ENCODE results near the gene UCMA. TPM values are rescaled to one million over a fixed set of nuclear protein-coding genes. Genes with fewer than 3 reads are reported as not detected.
"Not testable (repeated sequence)": the region's sequence is repeated elsewhere in the genome, so short reads cannot be mapped to it uniquely, and the experiment has no call there.

UCMA gene
- total RNA-seq, 2 experiments from 2014 or later = not detected

DNA sequence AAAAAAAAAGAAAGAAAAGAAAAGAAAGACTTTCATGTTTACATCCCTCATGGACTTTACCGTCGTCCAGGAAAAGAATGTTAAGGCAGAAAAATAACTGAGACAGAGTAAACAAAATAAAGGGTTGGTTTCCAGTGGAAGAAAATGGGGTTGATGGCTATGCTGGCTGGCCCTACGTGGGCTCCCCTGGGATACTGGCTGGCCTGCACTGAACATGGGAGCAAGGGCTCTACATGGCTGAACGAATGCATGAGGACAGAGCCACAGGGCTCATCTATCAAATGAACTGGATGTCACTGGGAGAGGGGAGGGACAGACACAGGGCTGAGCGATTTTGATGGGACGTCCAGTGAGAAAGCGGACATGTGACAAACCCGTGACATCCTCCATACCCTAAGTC is 2.5 kb upstream of the UCMA start:
- ChIA-PET POLR2A (interaction anchor here (0.6 to 0.7 kb wide), 3 partner anchors 49 to 1299 kb away, joined by 4 to 5 read pairs (median 4); no protein-coding TSS in a partner anchor), CTCF (ENCODE audit: unreplicated experiment) (no interaction called here)
- Histone ChIP-seq H2AFZ (ENCODE audit: low read length) (no peak overlapping the region), H3K79me2 (ENCODE audit: insufficient read depth, low read depth, low read length) (no peaks in the 10 kb centered on the region), H3K4me1 (ENCODE audit: insufficient read depth, low read length, poor library complexity, severe bottlenecking) (no peaks in the 10 kb centered on the region), H3K4me3 (ENCODE audit: low read depth, low read length, poor library complexity, severe bottlenecking) (no peak overlapping the region), H3K27ac (ENCODE audit: low read depth, low read length, poor library complexity, severe bottlenecking) (no peak overlapping the region), H3K9me2 (ENCODE audit: insufficient read depth, low read length) (no peaks in the 10 kb centered on the region), H4K20me1 (ENCODE audit: insufficient read depth, low read length) (no peaks in the 10 kb centered on the region), H3K9me3 (ENCODE audit: low read length) (no peaks in the 10 kb centered on the region), H3K4me2 (ENCODE audit: low read length) (no peak overlapping the region), H3K36me3 (ENCODE audit: insufficient read depth, low read length) (no peaks in the 10 kb centered on the region)
- intact Hi-C loops (cut with micrococcal nuclease; ENCODE audit: unreplicated experiment) = no loop called here
- no peak for TF ChIP-seq EZH2phosphoT487 (IDR thresholded peaks at IDR 0.05; ENCODE audit: borderline replicate concordance, low read depth, low read length)
- TF ChIP-seq, protein P1, sequence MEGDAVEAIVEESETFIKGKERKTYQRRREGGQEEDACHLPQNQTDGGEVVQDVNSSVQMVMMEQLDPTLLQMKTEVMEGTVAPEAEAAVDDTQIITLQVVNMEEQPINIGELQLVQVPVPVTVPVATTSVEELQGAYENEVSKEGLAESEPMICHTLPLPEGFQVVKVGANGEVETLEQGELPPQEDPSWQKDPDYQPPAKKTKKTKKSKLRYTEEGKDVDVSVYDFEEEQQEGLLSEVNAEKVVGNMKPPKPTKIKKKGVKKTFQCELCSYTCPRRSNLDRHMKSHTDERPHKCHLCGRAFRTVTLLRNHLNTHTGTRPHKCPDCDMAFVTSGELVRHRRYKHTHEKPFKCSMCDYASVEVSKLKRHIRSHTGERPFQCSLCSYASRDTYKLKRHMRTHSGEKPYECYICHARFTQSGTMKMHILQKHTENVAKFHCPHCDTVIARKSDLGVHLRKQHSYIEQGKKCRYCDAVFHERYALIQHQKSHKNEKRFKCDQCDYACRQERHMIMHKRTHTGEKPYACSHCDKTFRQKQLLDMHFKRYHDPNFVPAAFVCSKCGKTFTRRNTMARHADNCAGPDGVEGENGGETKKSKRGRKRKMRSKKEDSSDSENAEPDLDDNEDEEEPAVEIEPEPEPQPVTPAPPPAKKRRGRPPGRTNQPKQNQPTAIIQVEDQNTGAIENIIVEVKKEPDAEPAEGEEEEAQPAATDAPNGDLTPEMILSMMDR (conservative IDR thresholded peaks at IDR 0.05; ENCODE audit: low read length) = no peak
- DNase-seq (ENCODE audit: low spot score) = no peak
- BruUV-seq (replicated peaks) = no TSS peak

DNA sequence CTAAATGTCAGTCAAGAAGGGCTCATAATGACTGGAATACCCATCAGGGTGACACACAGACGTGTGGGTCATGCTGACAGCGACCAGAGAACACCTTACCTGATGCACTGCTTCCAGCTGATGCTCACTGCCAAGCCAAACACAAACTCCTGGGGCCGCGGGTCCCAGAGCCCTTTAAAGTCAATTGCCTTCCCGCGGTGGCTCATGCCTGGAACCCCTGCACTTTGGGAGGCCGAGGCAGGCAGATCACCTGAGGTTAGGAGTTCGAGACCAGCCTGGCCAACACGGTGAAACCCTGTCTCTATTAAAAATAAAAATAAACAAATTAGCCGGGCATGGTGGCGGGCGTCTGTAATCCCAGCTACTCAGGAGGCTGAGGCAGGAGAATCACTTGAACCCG is 562 bp upstream of the UCMA start:
- DNase-seq (ENCODE audit: low spot score); H3K79me2 ChIP-seq (ENCODE audit: insufficient read depth, low read depth, low read length); BruUV-seq (replicated peaks); H3K36me3 ChIP-seq (ENCODE audit: insufficient read depth, low read length); H3K27ac ChIP-seq (ENCODE audit: low read depth, low read length, poor library complexity, severe bottlenecking); POLR2A ChIA-PET; H3K4me1 ChIP-seq (ENCODE audit: insufficient read depth, low read length, poor library complexity, severe bottlenecking); H3K4me3 ChIP-seq (ENCODE audit: low read depth, low read length, poor library complexity, severe bottlenecking); CTCF ChIA-PET (ENCODE audit: unreplicated experiment); H3K4me2 ChIP-seq (ENCODE audit: low read length); intact Hi-C loops (cut with micrococcal nuclease; ENCODE audit: unreplicated experiment); H3K9me3 ChIP-seq (ENCODE audit: low read length); H4K20me1 ChIP-seq (ENCODE audit: insufficient read depth, low read length); H3K9me2 ChIP-seq (ENCODE audit: insufficient read depth, low read length); H2AFZ ChIP-seq (ENCODE audit: low read length): not testable (repeated sequence)

- intact Hi-C loops (cut with micrococcal nuclease; ENCODE audit: unreplicated experiment) = no loop called here
- Histone ChIP-seq H2AFZ (ENCODE audit: low read length) (no peak overlapping the region), H3K9me2 (ENCODE audit: insufficient read depth, low read length) (no peaks in the 10 kb centered on the region), H3K36me3 (ENCODE audit: insufficient read depth, low read length) (no peaks in the 10 kb centered on the region), H4K20me1 (ENCODE audit: insufficient read depth, low read length) (no peaks in the 10 kb centered on the region), H3K27ac (ENCODE audit: low read depth, low read length, poor library complexity, severe bottlenecking) (no peak overlapping the region), H3K4me2 (ENCODE audit: low read length) (no peak overlapping the region), H3K79me2 (ENCODE audit: insufficient read depth, low read depth, low read length) (no peaks in the 10 kb centered on the region), H3K4me3 (ENCODE audit: low read depth, low read length, poor library complexity, severe bottlenecking) (no peak overlapping the region), H3K4me1 (ENCODE audit: insufficient read depth, low read length, poor library complexity, severe bottlenecking) (no peaks in the 10 kb centered on the region), H3K9me3 (ENCODE audit: low read length) (no peaks in the 10 kb centered on the region)
- CTCF ChIA-PET (ENCODE audit: unreplicated experiment) = no interaction called here
- BruUV-seq (replicated peaks) = no TSS peak
- TF ChIP-seq EZH2phosphoT487 (IDR thresholded peaks at IDR 0.05; ENCODE audit: borderline replicate concordance, low read depth, low read length) = no peak
- TF ChIP-seq, protein P1 (conservative IDR thresholded peaks at IDR 0.05; ENCODE audit: low read length) = no peak
- POLR2A ChIA-PET = interaction anchor here (0.6 kb wide), 1 partner anchor 63 kb away, joined by 3 read pairs; no protein-coding TSS in a partner anchor
- no peak for DNase-seq (ENCODE audit: low spot score)
Measured at GRCh38 chr10:13233358-13233757, 816 bp downstream of the UCMA start.
